ENCODE measurements around the gene ZBTB4.

- TF ChIP-seq, protein P1, sequence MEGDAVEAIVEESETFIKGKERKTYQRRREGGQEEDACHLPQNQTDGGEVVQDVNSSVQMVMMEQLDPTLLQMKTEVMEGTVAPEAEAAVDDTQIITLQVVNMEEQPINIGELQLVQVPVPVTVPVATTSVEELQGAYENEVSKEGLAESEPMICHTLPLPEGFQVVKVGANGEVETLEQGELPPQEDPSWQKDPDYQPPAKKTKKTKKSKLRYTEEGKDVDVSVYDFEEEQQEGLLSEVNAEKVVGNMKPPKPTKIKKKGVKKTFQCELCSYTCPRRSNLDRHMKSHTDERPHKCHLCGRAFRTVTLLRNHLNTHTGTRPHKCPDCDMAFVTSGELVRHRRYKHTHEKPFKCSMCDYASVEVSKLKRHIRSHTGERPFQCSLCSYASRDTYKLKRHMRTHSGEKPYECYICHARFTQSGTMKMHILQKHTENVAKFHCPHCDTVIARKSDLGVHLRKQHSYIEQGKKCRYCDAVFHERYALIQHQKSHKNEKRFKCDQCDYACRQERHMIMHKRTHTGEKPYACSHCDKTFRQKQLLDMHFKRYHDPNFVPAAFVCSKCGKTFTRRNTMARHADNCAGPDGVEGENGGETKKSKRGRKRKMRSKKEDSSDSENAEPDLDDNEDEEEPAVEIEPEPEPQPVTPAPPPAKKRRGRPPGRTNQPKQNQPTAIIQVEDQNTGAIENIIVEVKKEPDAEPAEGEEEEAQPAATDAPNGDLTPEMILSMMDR (IDR thresholded peaks at IDR 0.05; ENCODE audit: low read length): peak; percentile 88
- TF ChIP-seq EZH2 (IDR thresholded peaks at IDR 0.05; ENCODE audit: borderline replicate concordance, low read length): no peak
Observed at GRCh38 chr17:7436556-7437368, 42.7 kb downstream of the ZBTB4 start.
